GM18520 (cell line): ENCODE measurements around the gene CA5B.
A peak's percentile ranks its signal among the peaks of the same experiment; 100 is the strongest.
"Not testable (repeated sequence)": the region's sequence is repeated elsewhere in the genome, so short reads cannot be mapped to it uniquely, and the experiment has no call there.

Experiments
- ATAC-seq: cut with Tn5 transposase; IDR thresholded peaks from one replicate; pipeline ENCODE4 v1.9.1; 2021; ENCODE audit not compliant: unreplicated experiment

Gene CA5B, protein sequence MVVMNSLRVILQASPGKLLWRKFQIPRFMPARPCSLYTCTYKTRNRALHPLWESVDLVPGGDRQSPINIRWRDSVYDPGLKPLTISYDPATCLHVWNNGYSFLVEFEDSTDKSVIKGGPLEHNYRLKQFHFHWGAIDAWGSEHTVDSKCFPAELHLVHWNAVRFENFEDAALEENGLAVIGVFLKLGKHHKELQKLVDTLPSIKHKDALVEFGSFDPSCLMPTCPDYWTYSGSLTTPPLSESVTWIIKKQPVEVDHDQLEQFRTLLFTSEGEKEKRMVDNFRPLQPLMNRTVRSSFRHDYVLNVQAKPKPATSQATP

GRCh38 chrX:15737959-15738902 lies at the start of gene CA5B:
Gene CA5B (plus strand): TSS chrX:15738270. CDS start chrX:15750024, 11,754 bp downstream.
- ATAC-seq: peak; percentile 84

DNA sequence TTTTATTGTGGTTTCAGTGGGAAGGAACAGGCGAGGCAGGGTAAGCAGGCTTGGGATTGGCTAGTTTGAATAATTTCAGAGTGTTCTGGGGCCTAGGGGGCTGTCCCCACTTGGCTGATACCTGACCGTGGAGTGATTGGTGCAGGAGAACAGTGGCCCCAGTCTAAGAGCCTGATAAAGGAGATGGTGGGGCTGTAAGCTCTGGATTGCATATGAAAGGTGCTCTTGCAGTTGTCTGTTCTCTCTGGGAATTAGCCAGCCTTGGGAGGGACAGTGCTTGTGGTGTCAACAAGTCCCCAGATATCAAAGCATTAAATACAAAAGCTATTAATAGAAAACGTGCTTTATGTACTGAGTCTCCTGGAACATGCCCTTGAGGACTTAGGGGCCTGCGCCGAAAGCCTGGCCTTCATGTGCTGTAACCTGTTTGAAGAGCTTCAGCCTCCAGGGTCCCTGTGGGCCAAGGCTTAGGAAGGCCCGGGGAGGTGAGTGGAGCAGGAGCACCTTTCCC lies 43.1 kb upstream of the CA5B start:
- no peak for ATAC-seq

- no peak for ATAC-seq
Observed at GRCh38 chrX:15696516-15696915, 41.6 kb upstream of the CA5B start.

GRCh38 chrX:15702488-15703371 lies 35.3 kb upstream of the CA5B start:
- ATAC-seq: no peak

DNA sequence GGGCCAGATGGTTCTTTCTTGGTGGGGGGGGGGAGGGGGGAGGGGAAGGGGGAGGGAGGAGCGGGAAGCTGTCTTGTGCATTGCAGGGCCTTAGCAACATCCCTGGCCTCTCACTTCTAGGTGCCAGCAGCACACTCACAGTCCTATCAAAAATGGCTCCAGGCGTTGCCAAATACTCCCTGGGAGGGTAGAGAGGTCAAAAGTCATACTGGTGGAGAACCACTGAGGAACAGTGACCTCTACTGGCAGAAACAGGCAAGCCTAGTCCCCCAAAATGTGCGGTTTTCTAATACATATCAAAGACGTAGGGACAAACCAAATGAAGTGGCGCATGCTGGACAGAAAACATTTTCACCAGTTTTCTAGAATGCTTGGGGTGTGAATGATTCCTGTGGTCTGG lies 34.3 kb upstream of the CA5B start:
- ATAC-seq: not testable (repeated sequence)

GRCh38 chrX:15704273-15704672 lies 33.8 kb upstream of the CA5B start:
- ATAC-seq: not testable (repeated sequence)

DNA sequence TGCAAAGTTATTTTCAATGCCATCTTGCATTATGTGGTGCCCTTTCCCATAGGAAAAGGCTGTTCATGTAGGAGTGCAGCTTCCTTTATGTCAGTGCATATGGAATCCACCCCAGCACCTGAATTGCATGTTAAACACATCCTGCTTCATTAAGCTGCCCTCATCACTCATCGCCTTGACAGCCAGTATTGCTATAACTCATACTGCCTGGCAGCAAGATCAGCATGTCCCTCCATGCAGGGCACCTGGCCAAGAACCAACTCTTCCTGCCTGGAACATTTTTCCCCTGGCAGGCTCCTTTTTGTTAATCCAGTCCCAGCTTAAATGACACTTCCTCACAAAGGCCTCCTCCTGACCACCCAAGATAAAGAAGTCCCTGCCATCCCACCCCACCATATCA lies 23.5 kb upstream of the CA5B start:
- ATAC-seq: no peak

DNA sequence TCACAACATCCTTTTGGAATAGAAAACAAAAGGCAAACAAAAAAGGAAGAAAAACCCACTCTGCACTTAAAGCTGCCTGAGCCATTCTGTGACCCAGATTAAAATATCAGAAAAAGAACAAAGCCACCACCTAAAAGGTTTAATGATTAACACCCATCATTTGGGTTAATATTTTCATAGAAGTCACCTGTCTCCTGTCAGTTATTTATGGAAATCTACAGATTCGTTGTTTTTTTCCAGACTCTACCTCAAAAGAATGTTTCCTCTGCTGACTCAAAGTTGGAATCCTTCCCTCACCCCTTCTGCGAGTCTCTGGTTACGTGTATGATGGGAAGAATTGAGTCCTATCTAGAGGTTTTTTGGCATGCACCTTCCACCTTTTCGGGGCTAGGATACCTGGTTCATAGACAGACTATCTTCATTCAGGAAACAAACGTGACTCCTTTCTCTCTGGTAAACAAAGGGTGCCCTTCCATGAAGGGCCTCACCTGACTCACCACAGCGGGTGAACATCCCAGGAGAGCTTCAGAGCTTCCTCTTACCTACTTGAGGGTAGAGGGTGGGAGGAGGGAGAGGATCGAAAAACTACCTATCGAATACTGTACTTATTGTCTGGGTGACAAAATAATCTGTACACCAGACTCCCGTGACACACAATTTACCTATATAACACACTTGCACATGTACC lies 19.6 kb upstream of the CA5B start:
- ATAC-seq: no peak

DNA sequence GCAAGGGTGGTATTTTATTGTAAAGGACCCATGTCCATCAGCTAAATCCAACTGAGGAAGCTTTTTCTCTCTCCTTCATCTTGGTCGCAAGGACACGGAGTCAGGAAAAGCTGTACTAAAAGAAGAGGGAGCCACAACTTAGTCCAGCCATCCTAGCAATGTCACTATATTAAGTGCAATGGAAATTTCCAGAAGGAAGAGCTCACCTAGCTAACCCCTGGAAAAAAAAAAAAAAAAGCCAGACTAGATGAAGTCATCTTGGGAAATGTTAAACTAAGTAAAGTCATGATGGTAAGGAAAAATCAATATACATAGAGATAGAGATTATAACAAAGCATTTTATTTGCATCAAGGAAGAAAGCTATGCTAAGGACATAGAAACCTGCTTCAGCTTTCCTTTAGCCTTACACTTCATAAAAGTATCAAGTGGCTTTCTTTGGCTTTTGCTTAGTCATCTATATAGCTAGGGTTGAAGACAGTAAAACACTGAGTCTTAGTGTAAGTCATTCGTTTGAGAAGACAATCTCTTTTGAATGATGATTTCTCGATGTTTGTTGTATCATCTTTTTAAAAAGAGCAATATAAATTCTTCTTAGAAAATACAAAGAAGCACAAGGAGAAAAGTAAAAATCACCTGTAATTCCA lies 18.6 kb upstream of the CA5B start:
- ATAC-seq: no peak

DNA sequence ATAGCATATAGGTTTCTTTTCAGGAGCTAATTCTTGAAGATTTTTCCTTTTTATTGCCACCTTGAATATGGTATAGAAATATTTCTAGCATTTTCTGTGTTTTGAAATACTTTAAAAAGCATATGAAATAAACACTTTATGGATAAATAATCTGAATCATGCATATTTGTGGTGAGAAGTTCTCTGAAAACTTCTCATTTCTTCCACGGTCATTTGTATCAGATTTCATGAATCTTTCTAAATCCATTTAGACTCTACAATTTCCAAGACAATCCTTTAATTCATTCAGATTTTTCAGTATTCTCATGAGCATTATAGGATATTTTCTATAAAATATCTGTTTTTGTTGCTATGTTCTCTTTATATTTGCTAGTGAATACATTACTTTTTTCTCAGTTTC lies 16.2 kb upstream of the CA5B start:
- no peak for ATAC-seq

DNA sequence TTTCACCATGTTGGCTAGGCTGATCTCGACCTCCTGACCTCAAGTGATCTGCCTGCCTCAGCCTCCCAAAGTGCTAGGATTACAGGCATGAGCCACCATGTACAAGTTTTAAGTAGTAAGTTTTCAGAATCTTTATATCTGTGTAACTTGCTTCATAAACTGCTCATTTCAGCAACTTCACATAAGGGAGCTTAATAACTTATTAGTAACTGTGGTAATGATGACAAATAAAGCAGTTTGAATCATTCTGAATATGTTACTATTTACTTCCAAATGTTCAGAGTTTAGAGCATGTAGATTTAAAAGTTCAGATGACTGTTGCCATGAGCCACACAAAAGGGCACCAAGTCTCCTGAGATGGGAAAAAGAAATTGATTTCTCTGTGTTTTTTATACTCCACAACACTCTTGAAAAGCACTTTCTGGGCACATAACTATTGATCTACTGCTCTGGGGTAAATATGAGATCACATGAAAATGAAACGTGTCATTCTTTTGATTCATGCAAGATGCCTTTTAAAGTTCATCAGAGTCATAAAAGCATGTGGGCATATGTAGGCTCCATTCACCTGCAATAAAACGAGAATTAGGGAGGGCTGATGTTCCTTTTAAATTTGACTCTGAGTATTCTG lies 14.1 kb upstream of the CA5B start:
- ATAC-seq: no peak

- no peak for ATAC-seq
Observed at GRCh38 chrX:15724911-15725310, 13.2 kb upstream of the CA5B start.

- ATAC-seq: not testable (repeated sequence)
Observed at GRCh38 chrX:15731368-15731767, 6.7 kb upstream of the CA5B start.

- no peak for ATAC-seq
Observed at GRCh38 chrX:15737190-15737958, 696 bp upstream of the CA5B start.

GRCh38 chrX:15739886-15740285 lies 1.8 kb downstream of the CA5B start:
- no peak for ATAC-seq

GRCh38 chrX:15744181-15744867 lies 6.3 kb downstream of the CA5B start:
- ATAC-seq: no peak

DNA sequence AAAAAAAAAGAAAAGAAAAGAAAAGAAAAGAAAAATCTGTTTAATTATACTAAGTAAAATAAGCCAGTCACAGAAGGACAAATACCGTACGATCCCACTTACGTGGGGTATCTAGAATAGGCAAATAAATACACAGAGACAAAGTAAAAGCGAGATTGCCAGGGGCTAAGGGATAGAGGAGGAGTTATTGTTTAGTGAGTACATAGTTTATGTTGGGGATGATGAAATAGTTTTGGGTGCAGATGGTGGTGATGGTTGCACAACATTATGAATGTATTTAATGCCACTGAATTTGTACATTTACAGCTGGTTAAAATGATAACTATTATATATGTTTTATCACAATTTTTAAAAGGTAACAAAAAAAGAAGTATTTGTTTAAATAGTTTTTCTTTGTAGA lies 7.1 kb downstream of the CA5B start:
- no peak for ATAC-seq

DNA sequence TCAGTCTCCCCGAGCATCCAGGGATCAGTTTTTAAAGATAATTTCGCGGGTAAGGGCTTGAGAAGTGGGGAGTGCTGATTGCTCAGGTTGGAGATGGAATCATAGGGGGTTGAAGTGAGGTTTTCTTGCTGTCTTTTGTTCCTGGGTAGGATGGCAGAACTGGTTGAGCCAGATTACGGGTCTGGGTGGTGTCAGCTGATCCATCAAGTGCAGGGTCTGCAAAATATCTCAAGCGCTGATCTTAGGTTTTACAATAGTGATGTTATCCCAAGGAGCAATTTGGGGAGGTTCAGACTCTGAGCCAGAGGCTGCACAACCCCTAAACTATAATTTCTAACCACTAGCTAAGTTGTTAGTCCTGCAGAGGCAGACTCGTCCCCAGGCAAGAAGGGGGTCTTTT lies 8.6 kb downstream of the CA5B start:
- not testable (repeated sequence) for ATAC-seq
